Measurements from ENCODE around the gene TFF3.

TFF3 gene

GRCh38 chr21:42319376-42319775 lies 4.2 kb upstream of the TFF3 start:
- no peaks in the 10 kb centered on the region for H3K36me3 ChIP-seq (ENCODE audit: control insufficient read depth, insufficient read depth, low read length)
- DNase-seq (ENCODE audit: extremely low read depth, insufficient read length): peak; percentile 34
- H3K4me3 ChIP-seq (replicated peaks; ENCODE audit: low read depth, low read length): no peak overlapping the region
- H3K27me3 ChIP-seq (replicated peaks; ENCODE audit: control insufficient read depth, insufficient read depth, low read length): no peaks in the 10 kb centered on the region; the same call in none of the 2 replicates
- no peak for TF ChIP-seq CTCF (IDR thresholded peaks at IDR 0.05; ENCODE audit: insufficient read depth, low read length, poor library complexity, severe bottlenecking)

GRCh38 chr21:42317826-42318746 lies 2.9 kb upstream of the TFF3 start:
- Histone ChIP-seq H3K27me3 (replicated peaks; ENCODE audit: control insufficient read depth, insufficient read depth, low read length) (no peaks in the 10 kb centered on the region; the same call in none of the 2 replicates), H3K36me3 (ENCODE audit: control insufficient read depth, insufficient read depth, low read length) (no peaks in the 10 kb centered on the region), H3K4me3 (replicated peaks; ENCODE audit: low read depth, low read length) (no peak overlapping the region)
- DNase-seq (ENCODE audit: extremely low read depth, insufficient read length): no peak
- TF ChIP-seq CTCF (IDR thresholded peaks at IDR 0.05; ENCODE audit: insufficient read depth, low read length, poor library complexity, severe bottlenecking): no peak

GRCh38 chr21:42317341-42317741 lies 2.1 kb upstream of the TFF3 start:
- TF ChIP-seq CTCF (IDR thresholded peaks at IDR 0.05; ENCODE audit: insufficient read depth, low read length, poor library complexity, severe bottlenecking): no peak
- H3K36me3 ChIP-seq (ENCODE audit: control insufficient read depth, insufficient read depth, low read length): no peaks in the 10 kb centered on the region
- no peaks in the 10 kb centered on the region; the same call in 1 of the 2 replicates for H3K27me3 ChIP-seq (replicated peaks; ENCODE audit: control insufficient read depth, insufficient read depth, low read length)
- no peak overlapping the region for H3K4me3 ChIP-seq (replicated peaks; ENCODE audit: low read depth, low read length)
- DNase-seq (ENCODE audit: extremely low read depth, insufficient read length): no peak

GRCh38 chr21:42316891-42317290 lies 1.7 kb upstream of the TFF3 start:
- H3K4me3 ChIP-seq (replicated peaks; ENCODE audit: low read depth, low read length): no peak overlapping the region
- DNase-seq (ENCODE audit: extremely low read depth, insufficient read length): no peak
- no peaks in the 10 kb centered on the region; the same call in 1 of the 2 replicates for H3K27me3 ChIP-seq (replicated peaks; ENCODE audit: control insufficient read depth, insufficient read depth, low read length)
- no peak for TF ChIP-seq CTCF (IDR thresholded peaks at IDR 0.05; ENCODE audit: insufficient read depth, low read length, poor library complexity, severe bottlenecking)
- no peaks in the 10 kb centered on the region for H3K36me3 ChIP-seq (ENCODE audit: control insufficient read depth, insufficient read depth, low read length)

- no peak for TF ChIP-seq CTCF (IDR thresholded peaks at IDR 0.05; ENCODE audit: insufficient read depth, low read length, poor library complexity, severe bottlenecking)
- Histone ChIP-seq H3K27me3 (replicated peaks; ENCODE audit: control insufficient read depth, insufficient read depth, low read length) (no peaks in the 10 kb centered on the region; the same call in 1 of the 2 replicates), H3K36me3 (ENCODE audit: control insufficient read depth, insufficient read depth, low read length) (no peaks in the 10 kb centered on the region), H3K4me3 (replicated peaks; ENCODE audit: low read depth, low read length) (no peak overlapping the region)
- DNase-seq (ENCODE audit: extremely low read depth, insufficient read length): no peak
These were observed 453 bp downstream of the TFF3 start for GRCh38 chr21:42314616-42315295.

Measured in GM06990 (cell line).